IMR-90 (cell line): ENCODE measurements around the gene REG1A. TPM values are rescaled to one million over a fixed set of nuclear protein-coding genes. Genes with fewer than 3 reads are reported as not detected.

Experiments
- ATAC-seq: fragments of 200-7000 bp; cut with Tn5 transposase; 2 replicates; pipeline ENCODE4 v1.9.1; 2020; ENCODE audit warnings: low read depth, mild to moderate bottlenecking, moderate library complexity
- Bru-seq: library from RNA; stranded (reverse); fragments of 400-500 nt; gene quantifications from one replicate; lab custom pipeline; 2021; lab: Mats Ljungman, UMichigan
- BruChase-seq, 2 experiments: library from RNA; stranded (reverse); fragments of 400-500 nt; gene quantifications; one replicate each; lab custom pipeline; 2021; lab: Mats Ljungman, UMichigan
- BruUV-seq: library from RNA; stranded (reverse); fragments of 400-500 nt; replicated peaks from 2 replicates; lab custom pipeline; 2021; lab: Mats Ljungman, UMichigan
- CTCF ChIA-PET: fragments of 300-600 bp; formaldehyde crosslinking; extraction: SDS; loops from one replicate; lab custom pipeline; 2021; ENCODE audit warnings: antibody characterized with exemption; lab: Yijun Ruan, JAX
- POLR2A ChIA-PET: fragments of 300-600 bp; sonication (Branson Sonifier 250); formaldehyde crosslinking; loops from one replicate; lab custom pipeline; 2022; ENCODE audit warnings: antibody characterized with exemption; ENCODE audit not compliant: unreplicated experiment; lab: Charles Lee
- DNase-seq: peaks from one replicate; pipeline ENCODE4 v3.0.0; 2013
- H2AFZ ChIP-seq: replicated peaks from 2 replicates; pipeline ENCODE3; 2013; ENCODE audit warnings: low read length, mild to moderate bottlenecking; ENCODE audit not compliant: poor library complexity
- H2AK5ac ChIP-seq: 2 replicates; pipeline ENCODE4 v1.6.1; 2013; ENCODE audit warnings: low read depth, low read length, inconsistent platforms
- H2AK9ac ChIP-seq: replicated peaks from 2 replicates; pipeline ENCODE3; 2013; ENCODE audit warnings: mild to moderate bottlenecking, low read depth, low read length, moderate library complexity; ENCODE audit not compliant: poor library complexity
- H2BK120ac ChIP-seq: 2 replicates; pipeline ENCODE4 v1.6.1; 2013; ENCODE audit warnings: low read depth, low read length, inconsistent platforms
- H2BK15ac ChIP-seq: 3 replicates; pipeline ENCODE4 v1.6.1; 2013; ENCODE audit warnings: low read depth, low read length, inconsistent platforms
- H2BK20ac ChIP-seq: 2 replicates; pipeline ENCODE4 v1.6.1; 2013; ENCODE audit warnings: low read depth, mild to moderate bottlenecking, inconsistent platforms, low read length, moderate library complexity
- H2BK5ac ChIP-seq: 2 replicates; pipeline ENCODE4 v1.6.1; 2013; ENCODE audit warnings: mild to moderate bottlenecking, low read depth, low read length, inconsistent platforms; ENCODE audit not compliant: poor library complexity, severe bottlenecking
- H3K14ac ChIP-seq: replicated peaks from 2 replicates; pipeline ENCODE4 v1.6.1; 2013; ENCODE audit warnings: low read depth, low read length, inconsistent platforms
- H3K18ac ChIP-seq: 2 replicates; pipeline ENCODE4 v1.6.1; 2013; ENCODE audit warnings: low read depth, low read length, control low read depth
- H3K23ac ChIP-seq: 2 replicates; pipeline ENCODE4 v1.6.1; 2013; ENCODE audit warnings: low read depth, low read length, inconsistent platforms
- H3K27ac ChIP-seq: 2 replicates; pipeline ENCODE4 v1.5.1; 2013; ENCODE audit warnings: mild to moderate bottlenecking, control low read depth, low read length; ENCODE audit not compliant: insufficient read depth
- H3K27me3 ChIP-seq: 2 replicates; pipeline ENCODE4 v1.6.1; 2013; ENCODE audit warnings: low read length; ENCODE audit not compliant: control insufficient read depth, insufficient read depth
- H3K36me3 ChIP-seq: 2 replicates; pipeline ENCODE4 v1.6.1; 2013; ENCODE audit warnings: low read length, mixed read lengths; ENCODE audit not compliant: control insufficient read depth, insufficient read depth
- H3K4ac ChIP-seq: 2 replicates; pipeline ENCODE4 v1.6.1; 2013; ENCODE audit warnings: low read depth, low read length, inconsistent platforms
- H3K4me1 ChIP-seq: 2 replicates; pipeline ENCODE4 v1.6.1; 2013; ENCODE audit warnings: low read length, mixed read lengths; ENCODE audit not compliant: control insufficient read depth, insufficient read depth
- H3K4me2 ChIP-seq: 2 replicates; pipeline ENCODE4 v1.6.1; 2013; ENCODE audit warnings: low read depth, mild to moderate bottlenecking, control low read depth, low read length, moderate library complexity
- H3K4me3 ChIP-seq: 2 replicates; pipeline ENCODE4 v1.5.1; 2013; ENCODE audit warnings: low read depth, mild to moderate bottlenecking, control low read depth, low read length, moderate library complexity; ENCODE audit not compliant: insufficient read depth
- H3K56ac ChIP-seq: 2 replicates; pipeline ENCODE4 v1.6.1; 2013; ENCODE audit warnings: low read length, inconsistent platforms; ENCODE audit not compliant: insufficient read depth; ENCODE audit errors: extremely low read depth
- H3K79me1 ChIP-seq, 2 experiments: 2 replicates each; pipeline ENCODE4 v1.6.1; 2013; ENCODE audit warnings: low read length in 2 of 2, inconsistent platforms in 1 of 2, low read depth in 1 of 2
- H3K9ac ChIP-seq: 2 replicates; pipeline ENCODE4 v1.6.1; 2013; ENCODE audit warnings: low read depth, low read length, control low read depth
- H3K9me1 ChIP-seq: 2 replicates; pipeline ENCODE4 v1.6.1; 2013; ENCODE audit warnings: low read length, inconsistent platforms; ENCODE audit not compliant: insufficient read depth
- H3K9me3 ChIP-seq: 2 replicates; pipeline ENCODE4 v1.6.1; 2013; ENCODE audit warnings: low read length; ENCODE audit not compliant: control insufficient read depth, insufficient read depth
- H4K20me1 ChIP-seq: 2 replicates; pipeline ENCODE4 v1.6.1; 2013; ENCODE audit warnings: low read length, inconsistent platforms; ENCODE audit not compliant: insufficient read depth
- H4K5ac ChIP-seq: 2 replicates; pipeline ENCODE4 v1.6.1; 2013; ENCODE audit warnings: mild to moderate bottlenecking, low read depth, low read length, control low read depth
- H4K8ac ChIP-seq, 2 experiments: 2 replicates each; pipeline ENCODE4 v1.6.1; 2013; ENCODE audit warnings: low read depth in 2 of 2, low read length in 2 of 2, control low read depth in 1 of 2, inconsistent platforms in 1 of 2
- H4K91ac ChIP-seq: 2 replicates; pipeline ENCODE4 v1.6.1; 2013; ENCODE audit warnings: low read depth, low read length, inconsistent platforms; ENCODE audit not compliant: insufficient read depth
- CEBPB ChIP-seq: IDR thresholded peaks from 2 replicates; pipeline ENCODE4 v1.6.1; 2012; ENCODE audit warnings: low read depth, low read length, improper control_type of control experiment
- CHD1 ChIP-seq: IDR thresholded peaks from 2 replicates; pipeline ENCODE4 v1.6.1; 2012; ENCODE audit warnings: low read depth, low read length, improper control_type of control experiment
- MAFK ChIP-seq: IDR thresholded peaks from 2 replicates; pipeline ENCODE4 v1.6.1; 2012; ENCODE audit warnings: low read depth, low read length, improper control_type of control experiment
- MAZ ChIP-seq: IDR thresholded peaks from 2 replicates; pipeline ENCODE4 v1.6.1; 2012; ENCODE audit warnings: low read depth, mild to moderate bottlenecking, low read length, improper control_type of control experiment, moderate library complexity, borderline replicate concordance
- NFE2L2 ChIP-seq: fragments of 150-350 bp; IDR thresholded peaks from 2 replicates; pipeline ENCODE4 v1.6.1; 2016; ENCODE audit warnings: low read depth, mild to moderate bottlenecking, low read length
- POLR2A ChIP-seq: IDR thresholded peaks from 2 replicates; pipeline ENCODE4 v1.6.1; 2012; ENCODE audit warnings: mild to moderate bottlenecking, low read depth, low read length
- SMC3 ChIP-seq: fragments of 150-350 bp; IDR thresholded peaks from 2 replicates; pipeline ENCODE4 v1.6.1; 2016; ENCODE audit warnings: low read depth, mild to moderate bottlenecking, antibody characterized with exemption, low read length, moderate library complexity
- WGBS, 2 experiments: methylation state at CpG; one replicate each; pipeline versions ENCODE4 v1.1.5 to v1.1.7; 2013; ENCODE audit warnings: missing lambda C conversion rate in 2 of 2; ENCODE audit not compliant: insufficient read length in 1 of 2; ENCODE audit errors: extremely low coverage in 2 of 2; 5-methylcytosine and 5-hydroxymethylcytosine counted together
- dilution Hi-C: fragments of 300-500 bp; cut with HindIII; formaldehyde crosslinking; loops from one replicate; pipeline ENCODE4 v1.14.3; 2018; ENCODE audit warnings: low sequenced_read_pairs; ENCODE audit not compliant: unreplicated experiment
- in situ Hi-C: fragments of 300-500 bp; cut with MboI; formaldehyde crosslinking; loops from 3 replicates; pipeline ENCODE4 v1.14.3; 2019; ENCODE audit warnings: low sequenced_read_pairs, inconsistent platforms, mixed read lengths
- intact Hi-C: fragments of 100-400 bp; cut with micrococcal nuclease; formaldehyde crosslinking; loops from 2 replicates; pipeline ENCODE4 v1.10.0; 2022
- long read RNA-seq: library from polyadenylated mRNA; unstranded; transcript quantifications from one replicate; pipeline ENCODE4 v2.0.0, GENCODE V29; 2021; ENCODE audit not compliant: unreplicated experiment
- polyA plus RNA-seq, 3 experiments: library from polyadenylated mRNA; depleted of rRNA; stranded (reverse); fragments of >200 nt; gene quantifications; 2 replicates each; pipeline ENCODE4 v1.2.3, GENCODE V29; 2012; ENCODE audit warnings: low replicate concordance in 1 of 3
- total RNA-seq: library from RNA; depleted of rRNA; stranded (reverse); fragments of >200 nt; gene quantifications from 2 replicates; pipeline ENCODE4 v1.2.3, GENCODE V29; 2012; rRNA removed

Gene REG1A
- total RNA-seq = not detected in 2 replicates
- polyA plus RNA-seq (2012; rRNA removed) = not detected in 2 replicates
- polyA plus RNA-seq (2012; cell fraction: cytosol; rRNA removed) = not detected in 2 replicates
- not detected in 2 replicates for polyA plus RNA-seq (2012; cell fraction: nucleus; rRNA removed; ENCODE audit: low replicate concordance)
- Bru-seq, nascent RNA = not detected
- not detected for BruChase-seq, experiment 1, labeled RNA remaining after a 6-hour chase
- BruChase-seq, experiment 2, labeled RNA remaining after a 2-hour chase = not detected
- long read RNA-seq = 0 reads

GRCh38 chr2:79120194-79120713, at the start of gene REG1A:
REG1A (plus strand) TSS chr2:79120488; CDS start chr2:79120862, 374 bp downstream.
- H2AK9ac ChIP-seq = no peak within 1 kb of the TSS
- H3K27ac ChIP-seq = no peak within 1 kb of the TSS
- no peaks in the 10 kb centered on the region for H3K79me1 ChIP-seq
- ChIA-PET CTCF (interaction anchor here (0.7 kb wide), 1 partner anchor 17 kb away, joined by 3 read pairs; no protein-coding TSS in a partner anchor), POLR2A (no interaction called here)
- H2BK15ac ChIP-seq = no peak within 1 kb of the TSS
- no peak within 1 kb of the TSS for H4K8ac ChIP-seq
- no peak within 1 kb of the TSS for H3K4me3 ChIP-seq
- H3K56ac ChIP-seq = no peak within 1 kb of the TSS
- no TSS peak for BruUV-seq
- H3K36me3 ChIP-seq = no peaks in the 10 kb centered on the region
- no peak for TF ChIP-seq NFE2L2
- no peak for TF ChIP-seq POLR2A
- TF ChIP-seq MAZ = no peak
- no peak for TF ChIP-seq SMC3
- TF ChIP-seq CEBPB = no peak
- TF ChIP-seq MAFK = no peak
- TF ChIP-seq CHD1 = no peak
- no peak within 1 kb of the TSS for H3K4ac ChIP-seq
- H2BK20ac ChIP-seq = no peak within 1 kb of the TSS
- no peak within 1 kb of the TSS for H2BK120ac ChIP-seq
- H2BK5ac ChIP-seq = no peak within 1 kb of the TSS
- ATAC-seq (no peak), DNase-seq (no peak)
- H4K91ac ChIP-seq = no peak within 1 kb of the TSS
- H3K4me1 ChIP-seq = no peaks in the 10 kb centered on the region
- H3K4me2 ChIP-seq = no peak within 1 kb of the TSS
- intact Hi-C loops (no loop called here), in situ Hi-C loops (no loop called here), dilution Hi-C loops (no loop called here)
- no peak within 1 kb of the TSS for H2AK5ac ChIP-seq
- no peak within 1 kb of the TSS for H4K5ac ChIP-seq
- H4K20me1 ChIP-seq = no peaks in the 10 kb centered on the region
- H3K23ac ChIP-seq = no peak within 1 kb of the TSS
- no peak within 1 kb of the TSS for H3K14ac ChIP-seq
- H3K18ac ChIP-seq = no peak within 1 kb of the TSS
- H3K9me3 ChIP-seq = peaks cover 7% of the 10 kb centered on the region
- H3K27me3 ChIP-seq = no peaks in the 10 kb centered on the region
- no peaks in the 10 kb centered on the region for H3K9me1 ChIP-seq
- WGBS, 2 experiments = no CpG with 5 or more reads among the region's 6 CpGs
- no peak within 1 kb of the TSS for H3K9ac ChIP-seq
- H2AFZ ChIP-seq = no peak within 1 kb of the TSS
